DMS153 treated with DMSO at 0.1 percent for 48 hours (cell line): ENCODE measurements around the gene ABCG2.

Experiments used
- DNase-seq: peaks from one replicate; lab custom pipeline; 2025; ENCODE audit not compliant: unreplicated experiment; lab: John Stamatoyannopoulos, UW

The ABCG2 gene

GRCh38 chr4:88075336-88075735, 83.1 kb downstream of the ABCG2 start:
- DNase-seq: no peak

DNA sequence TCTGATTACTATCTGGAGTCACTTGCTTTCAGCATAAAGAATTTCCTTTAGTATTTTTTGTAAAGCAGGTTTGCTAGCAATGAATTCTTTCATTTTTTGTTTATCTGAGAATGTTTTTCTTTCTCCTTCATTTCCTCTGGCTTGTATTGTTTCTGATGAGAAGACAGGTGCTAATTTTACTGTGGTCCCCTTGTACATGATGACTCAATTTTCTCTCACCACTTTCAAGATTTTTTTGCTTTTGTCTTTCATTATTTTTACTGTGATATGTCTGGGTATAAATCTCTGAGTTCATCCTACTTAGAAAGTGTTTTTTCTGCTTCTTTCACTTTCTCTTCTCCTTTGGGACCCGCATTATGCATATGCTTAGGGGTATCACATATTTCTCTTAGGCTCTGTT, 88.4 kb downstream of the ABCG2 start:
- no peak for DNase-seq

DNA sequence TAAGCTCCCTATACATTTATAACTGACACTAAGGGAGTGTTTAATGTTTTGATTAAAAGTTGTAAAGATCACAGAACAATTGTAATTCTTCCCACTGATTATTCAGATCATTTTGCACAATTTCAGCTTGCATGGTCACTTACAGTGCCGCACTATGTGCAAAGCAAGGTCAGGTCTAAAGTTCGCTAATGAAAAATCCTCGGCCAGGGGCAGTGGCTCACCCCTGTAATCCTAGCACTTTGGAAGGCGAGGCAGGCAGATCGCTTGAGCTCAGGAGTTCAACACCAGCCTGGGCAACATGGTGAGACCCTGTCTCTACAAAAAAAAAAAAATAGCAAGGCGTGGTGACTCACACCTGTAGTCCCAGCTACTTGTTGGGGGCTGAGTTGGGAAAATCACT, 94.0 kb downstream of the ABCG2 start:
- no peak for DNase-seq

DNA sequence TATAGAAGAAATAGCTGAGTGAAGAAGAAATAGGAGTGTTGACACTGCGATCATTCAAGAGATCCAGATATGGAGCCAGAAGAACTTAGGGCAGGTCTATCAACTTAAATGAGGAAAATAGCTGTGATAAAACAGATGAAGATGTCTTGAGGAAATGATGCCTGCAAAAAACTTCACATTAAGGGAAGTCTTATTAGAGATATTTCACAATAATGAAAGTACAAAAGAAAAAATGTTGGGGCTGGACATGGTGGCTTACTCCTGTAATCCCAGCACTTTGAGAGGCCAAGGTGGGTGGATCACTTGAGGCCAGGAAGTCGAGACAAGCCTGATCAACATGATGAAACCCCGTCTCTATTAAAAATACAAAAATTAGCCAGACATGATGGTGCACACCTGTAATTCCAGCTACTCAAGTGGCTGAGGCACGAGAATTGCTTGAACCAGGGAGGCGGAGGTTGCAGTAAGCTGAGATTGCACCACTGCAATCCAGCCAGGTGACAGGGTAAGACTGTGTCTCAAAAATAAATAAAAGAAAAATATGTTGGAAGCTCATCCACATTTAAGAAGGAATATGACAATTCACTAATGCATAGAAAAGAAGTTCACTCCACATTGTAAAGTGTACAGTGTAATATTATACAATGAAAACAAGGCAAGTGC, 94.7 kb downstream of the ABCG2 start:
- no peak for DNase-seq

- no peak for DNase-seq
Observed at GRCh38 chr4:88062843-88063242, 95.6 kb downstream of the ABCG2 start.

GRCh38 chr4:88062311-88062710, 96.1 kb downstream of the ABCG2 start:
- DNase-seq: no peak

DNA sequence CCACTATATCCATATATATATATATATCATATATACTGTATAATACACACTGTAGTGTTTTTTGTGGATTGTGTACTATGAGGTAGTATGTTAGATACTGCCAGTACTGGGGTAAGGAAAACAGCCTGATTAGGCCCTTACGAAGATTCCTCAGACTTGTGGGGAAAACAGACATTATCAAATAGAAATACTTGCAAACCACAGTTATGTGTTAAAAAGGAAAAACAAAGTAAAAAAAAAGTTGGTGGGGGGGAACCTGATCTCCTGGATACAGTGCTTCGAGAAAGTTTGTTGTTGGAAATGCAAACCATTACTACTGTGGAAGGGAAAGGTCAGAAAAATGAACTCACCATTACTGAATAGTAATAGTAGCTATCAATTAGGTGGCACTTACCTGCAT, 98.0 kb downstream of the ABCG2 start:
- DNase-seq: no peak

- no peak for DNase-seq
Observed at GRCh38 chr4:88059766-88060165, 98.7 kb downstream of the ABCG2 start.

GRCh38 chr4:88058295-88058694, 100.1 kb downstream of the ABCG2 start:
- no peak for DNase-seq

- DNase-seq: no peak
Observed at GRCh38 chr4:88054901-88055300, 103.5 kb downstream of the ABCG2 start.

- DNase-seq: no peak
Observed at GRCh38 chr4:88054229-88054628, 104.2 kb downstream of the ABCG2 start.

DNA sequence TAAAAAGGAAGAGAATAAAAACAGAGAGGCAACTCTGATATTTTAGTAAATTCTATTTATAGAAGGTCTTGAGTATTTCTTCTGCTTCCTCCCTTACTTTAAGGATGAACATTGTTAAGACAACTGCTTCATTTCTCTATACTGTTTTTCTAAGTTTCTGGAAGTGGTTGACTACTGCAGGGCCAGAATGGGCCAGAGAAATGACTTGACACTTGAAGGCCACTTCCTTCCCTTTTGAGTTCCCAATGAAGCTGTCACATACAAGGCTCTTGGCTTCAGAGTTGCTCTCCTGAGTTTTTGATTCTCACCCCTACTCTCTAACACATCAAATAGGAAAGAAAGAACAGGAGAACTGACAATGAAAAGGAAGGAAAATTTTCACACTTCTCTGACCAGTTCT, 113.4 kb downstream of the ABCG2 start:
- DNase-seq: no peak

GRCh38 chr4:88043586-88044340, 114.7 kb downstream of the ABCG2 start:
- no peak for DNase-seq

- DNase-seq: no peak
Observed at GRCh38 chr4:88043001-88043400, 115.4 kb downstream of the ABCG2 start.

DNA sequence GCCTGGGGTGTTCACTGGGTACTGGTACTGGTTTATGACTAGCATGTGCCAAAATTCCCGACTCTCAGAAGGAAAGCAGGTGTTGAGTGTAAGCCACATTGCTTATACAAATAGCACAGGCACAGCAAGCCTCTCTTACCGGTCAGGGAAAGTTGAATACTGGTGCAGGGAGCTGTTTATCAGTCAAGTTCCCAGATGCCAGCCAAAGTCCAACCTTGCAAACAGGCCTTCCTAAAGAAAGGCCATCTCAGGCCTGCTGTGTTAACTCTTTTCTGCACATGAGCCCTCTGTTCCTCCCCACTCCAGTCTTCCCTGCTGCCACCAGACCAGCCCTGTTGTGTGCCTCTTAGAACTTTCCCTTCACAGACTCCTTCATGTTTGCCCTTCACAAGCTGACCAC, 116.8 kb downstream of the ABCG2 start:
- DNase-seq: no peak

- no peak for DNase-seq
Observed at GRCh38 chr4:88040707-88041106, 117.7 kb downstream of the ABCG2 start.
